ENCODE measurements around the gene KIF19. TPM values are rescaled to one million over a fixed set of nuclear protein-coding genes. Genes with fewer than 3 reads are reported as not detected.

The KIF19 gene
- total RNA-seq, 1 donor from 2014 or later: not detected

- Histone ChIP-seq H3K27me3 (ENCODE audit: control insufficient read depth, insufficient read depth, low read length) (peaks cover 73% of the 10 kb centered on the region), H3K4me3 (ENCODE audit: low read depth, low read length) (no peak overlapping the region), H3K36me3 (ENCODE audit: control insufficient read depth, insufficient read depth, low read length) (no peaks in the 10 kb centered on the region)
- peak; percentile 61 for TF ChIP-seq CTCF (IDR thresholded peaks at IDR 0.05; ENCODE audit: insufficient read depth, low read length, poor library complexity, severe bottlenecking)
- DNase-seq (ENCODE audit: low read depth): no peak
Measured at GRCh38 chr17:74354123-74354522, 28.1 kb downstream of the KIF19 start.

DNA sequence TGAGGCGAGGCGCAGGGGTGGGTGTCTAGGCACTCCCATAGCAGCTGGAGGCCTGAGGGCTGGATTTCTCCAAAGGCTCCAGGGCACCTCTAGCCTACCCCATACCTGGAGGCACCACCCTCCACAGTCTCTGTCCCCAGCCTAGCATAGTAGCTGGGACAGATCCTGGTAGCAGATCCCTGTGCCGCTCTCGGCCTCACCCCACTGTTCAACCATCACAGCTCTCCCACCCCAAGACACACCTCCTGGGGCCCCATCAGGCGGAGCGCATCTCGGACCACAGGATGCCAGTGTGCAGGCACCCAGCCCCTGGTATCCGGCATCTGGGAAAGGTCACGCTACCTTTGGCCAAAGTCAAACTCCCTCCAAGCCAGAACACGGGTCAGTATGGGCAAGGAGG, 28.5 kb downstream of the KIF19 start:
- H3K36me3 ChIP-seq (ENCODE audit: control insufficient read depth, insufficient read depth, low read length): no peaks in the 10 kb centered on the region

GRCh38 chr17:74355065-74355464, 29.0 kb downstream of the KIF19 start:
- DNase-seq (ENCODE audit: low read depth): no peak
- Histone ChIP-seq H3K27me3 (ENCODE audit: control insufficient read depth, insufficient read depth, low read length) (peaks cover 78% of the 10 kb centered on the region), H3K36me3 (ENCODE audit: control insufficient read depth, insufficient read depth, low read length) (no peaks in the 10 kb centered on the region), H3K4me3 (ENCODE audit: low read depth, low read length) (no peak overlapping the region)
- TF ChIP-seq CTCF (IDR thresholded peaks at IDR 0.05; ENCODE audit: insufficient read depth, low read length, poor library complexity, severe bottlenecking): no peak

More for the DNA sequence above, 28.5 kb downstream of the KIF19 start:
- Histone ChIP-seq H3K4me3 (ENCODE audit: low read depth, low read length) (no peak overlapping the region), H3K27me3 (ENCODE audit: control insufficient read depth, insufficient read depth, low read length) (peaks cover 73% of the 10 kb centered on the region)
- TF ChIP-seq CTCF (IDR thresholded peaks at IDR 0.05; ENCODE audit: insufficient read depth, low read length, poor library complexity, severe bottlenecking): no peak
- DNase-seq (ENCODE audit: low read depth): no peak

DNA sequence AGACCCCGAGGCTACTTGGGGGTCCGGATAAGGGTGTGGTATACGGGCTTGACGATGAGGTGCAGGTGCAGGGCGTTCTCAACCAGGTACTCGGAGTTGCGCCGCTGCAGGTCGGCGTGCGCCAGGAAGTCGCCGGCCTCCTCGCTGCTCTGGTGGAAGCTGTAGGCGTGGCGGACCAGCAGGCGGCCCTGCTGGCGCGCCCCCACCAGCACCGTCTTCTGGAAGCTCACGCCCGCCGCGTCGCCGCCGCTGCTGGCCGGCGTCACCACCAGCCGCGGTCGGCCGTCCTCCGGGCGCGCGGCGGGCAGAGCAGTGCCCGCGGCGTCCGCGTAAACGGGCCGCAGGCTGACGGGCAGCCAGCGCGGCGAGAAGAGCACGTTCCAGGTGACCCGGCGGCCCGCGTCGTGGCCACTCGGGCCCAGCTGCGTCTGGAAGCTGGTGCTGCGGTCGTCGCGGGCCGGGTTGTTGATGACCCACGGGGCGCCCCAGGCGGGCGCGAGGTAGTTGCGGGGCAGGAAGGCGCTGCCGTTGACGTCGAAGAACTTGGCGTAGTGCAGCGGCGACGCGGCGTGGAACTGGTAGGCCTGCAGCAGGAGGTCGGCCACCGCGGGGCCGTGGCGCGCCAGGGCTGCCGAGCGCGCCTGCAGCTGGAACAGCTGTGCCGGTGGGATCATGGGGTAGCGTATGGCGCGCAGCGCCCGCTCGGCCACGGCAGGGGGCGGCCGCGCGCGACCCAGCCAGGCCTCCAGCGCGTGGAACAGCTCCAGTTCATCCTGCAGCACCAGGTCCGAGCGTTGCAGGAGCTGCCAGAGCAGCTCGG, 30.8 kb downstream of the KIF19 start:
- H3K27me3 ChIP-seq (ENCODE audit: control insufficient read depth, insufficient read depth, low read length): peaks cover 85% of the 10 kb centered on the region
- TF ChIP-seq CTCF (IDR thresholded peaks at IDR 0.05; ENCODE audit: insufficient read depth, low read length, poor library complexity, severe bottlenecking): no peak
- no peak for DNase-seq (ENCODE audit: low read depth)
- no peak overlapping the region for H3K4me3 ChIP-seq (ENCODE audit: low read depth, low read length)
- H3K36me3 ChIP-seq (ENCODE audit: control insufficient read depth, insufficient read depth, low read length): no peaks in the 10 kb centered on the region

DNA sequence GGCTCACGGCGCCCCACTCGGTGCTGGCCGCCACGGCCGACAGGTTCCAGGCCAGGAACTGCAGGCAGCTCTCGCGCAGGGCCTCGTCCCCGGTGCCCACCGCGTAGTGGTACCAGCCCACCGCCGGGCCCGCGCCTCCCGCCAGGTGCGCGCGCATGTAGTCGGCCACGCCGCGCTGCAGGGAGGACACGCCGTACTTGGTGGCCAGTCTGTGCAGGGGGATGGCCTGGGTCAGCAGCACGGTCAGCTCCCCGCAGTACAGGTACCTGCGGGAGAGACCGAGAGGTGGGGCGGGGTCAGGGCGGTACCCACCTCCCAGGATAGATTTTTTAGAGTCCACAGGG, 31.4 kb downstream of the KIF19 start:
- DNase-seq (ENCODE audit: low read depth): no peak
- no peak for TF ChIP-seq CTCF (IDR thresholded peaks at IDR 0.05; ENCODE audit: insufficient read depth, low read length, poor library complexity, severe bottlenecking)
- H3K36me3 ChIP-seq (ENCODE audit: control insufficient read depth, insufficient read depth, low read length): no peaks in the 10 kb centered on the region
- peaks cover 85% of the 10 kb centered on the region for H3K27me3 ChIP-seq (ENCODE audit: control insufficient read depth, insufficient read depth, low read length)
- no peak overlapping the region for H3K4me3 ChIP-seq (ENCODE audit: low read depth, low read length)

DNA sequence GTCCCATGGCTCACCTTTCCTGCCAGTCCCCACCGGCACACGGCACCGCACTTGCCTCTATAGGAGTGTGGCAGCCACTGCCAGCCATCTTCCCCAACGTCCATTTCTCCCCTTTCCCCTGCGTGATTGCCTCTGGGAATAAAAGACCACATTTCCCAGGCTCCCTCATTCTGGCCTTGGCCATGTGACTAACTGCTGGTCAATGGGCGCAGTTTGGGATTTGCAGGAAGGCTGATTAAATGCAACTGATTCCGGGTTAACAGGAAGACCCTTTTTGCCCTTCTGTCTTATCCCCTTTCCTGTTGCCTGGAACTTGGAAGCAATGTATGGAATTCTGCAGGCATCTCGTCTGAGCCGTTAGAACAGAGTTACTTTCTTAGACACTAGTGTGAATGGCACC, 32.7 kb downstream of the KIF19 start:
- Histone ChIP-seq H3K27me3 (ENCODE audit: control insufficient read depth, insufficient read depth, low read length) (peaks cover 86% of the 10 kb centered on the region), H3K4me3 (ENCODE audit: low read depth, low read length) (no peak overlapping the region), H3K36me3 (ENCODE audit: control insufficient read depth, insufficient read depth, low read length) (no peaks in the 10 kb centered on the region)
- no peak for DNase-seq (ENCODE audit: low read depth)
- TF ChIP-seq CTCF (IDR thresholded peaks at IDR 0.05; ENCODE audit: insufficient read depth, low read length, poor library complexity, severe bottlenecking): no peak

All from kidney epithelial cell (primary cell).